OCI-LY7 (cell line): ENCODE measurements around the gene ZDHHC8. TPM values are rescaled to one million over a fixed set of nuclear protein-coding genes. Genes with fewer than 3 reads are reported as not detected.

Experiments used
- BruUV-seq: library from RNA; stranded (reverse); fragments of 400-500 nt; replicated peaks from 2 replicates; lab custom pipeline; 2021; lab: Mats Ljungman, UMichigan
- CTCF ChIA-PET: fragments of 300-600 bp; sonication (Branson Sonifier 250); formaldehyde crosslinking; loops from one replicate; lab custom pipeline; 2022; ENCODE audit warnings: antibody characterized with exemption; ENCODE audit not compliant: unreplicated experiment; lab: Charles Lee
- POLR2A ChIA-PET: fragments of 300-600 bp; sonication (Branson Sonifier 250); formaldehyde crosslinking; loops from one replicate; lab custom pipeline; 2022; ENCODE audit warnings: antibody characterized with exemption; lab: Charles Lee
- DNase-seq: peaks from one replicate; pipeline ENCODE4 v3.0.0-alpha.2; 2015; ENCODE audit warnings: low spot score
- H2AFZ ChIP-seq: fragments of 200-600 bp; sonication (generic), shearing (Covaris generic); 2 replicates; pipeline ENCODE4 v1.6.1; 2014; ENCODE audit warnings: mild to moderate bottlenecking, antibody characterized with exemption, low read length, moderate library complexity
- H3K27ac ChIP-seq: fragments of 200-600 bp; sonication (generic); 2 replicates; pipeline ENCODE4 v1.5.1; 2014; ENCODE audit warnings: mixed run types, low read depth, mild to moderate bottlenecking, moderate library complexity, low read length, inconsistent platforms; ENCODE audit not compliant: poor library complexity, severe bottlenecking
- H3K36me3 ChIP-seq: fragments of 200-600 bp; sonication (generic); 2 replicates; pipeline ENCODE4 v1.6.1; 2014; ENCODE audit warnings: mild to moderate bottlenecking, antibody characterized with exemption, low read length, moderate library complexity, mixed read lengths; ENCODE audit not compliant: insufficient read depth
- H3K4me1 ChIP-seq: fragments of 200-600 bp; sonication (generic); 2 replicates; pipeline ENCODE4 v1.5.1; 2014; ENCODE audit warnings: mild to moderate bottlenecking, low read length; ENCODE audit not compliant: insufficient read depth, poor library complexity, severe bottlenecking
- H3K4me2 ChIP-seq: fragments of 200-600 bp; sonication (generic); 2 replicates; pipeline ENCODE4 v1.6.1; 2014; ENCODE audit warnings: mild to moderate bottlenecking, low read length
- H3K4me3 ChIP-seq: fragments of 200-600 bp; sonication (generic); 2 replicates; pipeline ENCODE4 v1.5.1; 2014; ENCODE audit warnings: mild to moderate bottlenecking, low read depth, low read length; ENCODE audit not compliant: poor library complexity, severe bottlenecking
- H3K79me2 ChIP-seq: fragments of 200-600 bp; sonication (generic); 2 replicates; pipeline ENCODE4 v1.6.1; 2016; ENCODE audit warnings: low read depth, mild to moderate bottlenecking, low read length, moderate library complexity, mixed read lengths; ENCODE audit not compliant: insufficient read depth
- H3K9me2 ChIP-seq: fragments of 200-600 bp; sonication (generic); 2 replicates; pipeline ENCODE4 v1.6.1; 2016; ENCODE audit warnings: mild to moderate bottlenecking, low read length, mixed read lengths; ENCODE audit not compliant: insufficient read depth
- H3K9me3 ChIP-seq: fragments of 200-600 bp; sonication (generic); 2 replicates; pipeline ENCODE4 v1.6.1; 2014; ENCODE audit warnings: mild to moderate bottlenecking, mixed run types, low read length, mixed read lengths
- H4K20me1 ChIP-seq: fragments of 200-600 bp; sonication (generic); 2 replicates; pipeline ENCODE4 v1.6.1; 2014; ENCODE audit warnings: mild to moderate bottlenecking, antibody characterized with exemption, low read length, moderate library complexity, mixed read lengths; ENCODE audit not compliant: insufficient read depth
- CTCF ChIP-seq: fragments of 200-600 bp; sonication (generic); conservative IDR thresholded peaks from 2 replicates; pipeline ENCODE4 v1.5.1; 2014; ENCODE audit warnings: mild to moderate bottlenecking, antibody characterized with exemption, low read length, moderate library complexity, mixed read lengths
- EZH2phosphoT487 ChIP-seq: fragments of 200-600 bp; sonication (generic); IDR thresholded peaks from 2 replicates; pipeline ENCODE4 v1.6.1; 2018; ENCODE audit warnings: low read depth, borderline replicate concordance, mild to moderate bottlenecking, mixed run types, antibody characterized with exemption, low read length, moderate library complexity, mixed read lengths
- intact Hi-C: fragments of 100-400 bp; cut with micrococcal nuclease; formaldehyde crosslinking; loops from one replicate; pipeline ENCODE4 v1.10.0; 2022; ENCODE audit not compliant: unreplicated experiment
- total RNA-seq, 2 experiments: library from RNA; depleted of rRNA in 1 of 2; stranded (reverse); fragments of >200 nt in 1 of 2; shearing (Covaris generic) in 1 of 2; gene quantifications; 2 replicates each; pipeline ENCODE4 v1.2.3, GENCODE V29; 2014 to 2022

The ZDHHC8 gene
- total RNA-seq, 2 experiments from 2014 or later, result 2.3 to 16.7 TPM

GRCh38 chr22:20101638-20102037 is 30.0 kb upstream of the ZDHHC8 start:
- Histone ChIP-seq H3K79me2 (no peaks in the 10 kb centered on the region), H3K27ac (no peak overlapping the region), H3K9me2 (no peaks in the 10 kb centered on the region), H3K4me1 (no peaks in the 10 kb centered on the region), H2AFZ (no peak overlapping the region), H3K9me3 (peaks cover 9% of the 10 kb centered on the region; the same call in 1 of the 2 replicates), H4K20me1 (no peaks in the 10 kb centered on the region), H3K4me3 (no peak overlapping the region), H3K4me2 (no peak overlapping the region), H3K36me3 (peaks cover 87% of the 10 kb centered on the region)
- no peak for DNase-seq
- intact Hi-C loops, result no loop called here
- no peak for TF ChIP-seq CTCF
- no peak for TF ChIP-seq EZH2phosphoT487
- POLR2A ChIA-PET, result interaction anchor here (0.7 kb wide), 1 partner anchor 13 kb away, joined by 3 read pairs; no protein-coding TSS in a partner anchor
- no TSS peak for BruUV-seq
- CTCF ChIA-PET, result no interaction called here

- Histone ChIP-seq H3K79me2 (no peaks in the 10 kb centered on the region), H3K4me2 (no peak overlapping the region), H3K9me2 (no peaks in the 10 kb centered on the region), H3K9me3 (peaks cover 2% of the 10 kb centered on the region; the same call in 1 of the 2 replicates), H3K4me1 (no peaks in the 10 kb centered on the region), H2AFZ (no peak overlapping the region), H3K36me3 (peaks cover 87% of the 10 kb centered on the region), H3K27ac (no peak overlapping the region), H4K20me1 (no peaks in the 10 kb centered on the region), H3K4me3 (no peak overlapping the region)
- ChIA-PET CTCF (no interaction called here), POLR2A (no interaction called here)
- BruUV-seq, result no TSS peak
- intact Hi-C loops, result no loop called here
- no peak for TF ChIP-seq CTCF
- TF ChIP-seq EZH2phosphoT487, result no peak
- no peak for DNase-seq
Measured at GRCh38 chr22:20102203-20102780, 29.3 kb upstream of the ZDHHC8 start.

- no peaks in the 10 kb centered on the region for H3K79me2 ChIP-seq
- no TSS peak for BruUV-seq
- H3K36me3 ChIP-seq, result peaks cover 91% of the 10 kb centered on the region
- H2AFZ ChIP-seq, result no peak overlapping the region
- no peak for DNase-seq
- intact Hi-C loops, result no loop called here
- no peak overlapping the region for H3K4me3 ChIP-seq
- no peaks in the 10 kb centered on the region for H3K9me3 ChIP-seq
- no peak overlapping the region for H3K4me2 ChIP-seq
- TF ChIP-seq EZH2phosphoT487, result no peak
- no peak for TF ChIP-seq CTCF
- ChIA-PET POLR2A (interaction anchor here (0.6 kb wide), 1 partner anchor 38 kb away, joined by 3 read pairs; no protein-coding TSS in a partner anchor), CTCF (no interaction called here)
- H3K27ac ChIP-seq, result no peak overlapping the region
- no peaks in the 10 kb centered on the region for H4K20me1 ChIP-seq
- peaks cover 3% of the 10 kb centered on the region for H3K4me1 ChIP-seq
- no peaks in the 10 kb centered on the region for H3K9me2 ChIP-seq
Measured at GRCh38 chr22:20105456-20106204, 26.0 kb upstream of the ZDHHC8 start.
